T-helper 17 cell (primary cell): ENCODE results near the gene SOCS1. TPM values are rescaled to one million over a fixed set of nuclear protein-coding genes. Genes with fewer than 3 reads are reported as not detected.

Source experiments
- ATAC-seq: fragments of 150-1000 bp; cut with Tn5 transposase; 2 replicates; pipeline ENCODE4 v1.10.0; 2021; ENCODE audit warnings: mild to moderate bottlenecking, moderate library complexity
- DNase-seq, 3 donors: peaks; one replicate each; pipeline versions ENCODE4 v3.0.0 to v3.0.0-alpha.2; 2020 to 2021
- H3K9me3 ChIP-seq: one replicate; pipeline ENCODE4 v1.7.0; 2013; ENCODE audit warnings: low read length, mild to moderate bottlenecking; ENCODE audit not compliant: control insufficient read depth, poor library complexity, severe bottlenecking
- H3K27ac Mint-ChIP-seq: one replicate; pipeline ENCODE4 v1.8.0; 2022; ENCODE audit warnings: mild to moderate bottlenecking, moderate library complexity, mixed read lengths
- H3K27me3 Mint-ChIP-seq: one replicate; pipeline ENCODE4 v1.8.0; 2022; ENCODE audit warnings: mixed read lengths
- H3K36me3 Mint-ChIP-seq: one replicate; pipeline ENCODE4 v1.8.0; 2022; ENCODE audit warnings: low read depth, mixed read lengths
- H3K4me1 Mint-ChIP-seq: one replicate; pipeline ENCODE4 v1.8.0; 2022; ENCODE audit warnings: mild to moderate bottlenecking, mixed read lengths
- H3K4me3 Mint-ChIP-seq: one replicate; pipeline ENCODE4 v1.8.0; 2022; ENCODE audit warnings: mild to moderate bottlenecking, moderate library complexity, mixed read lengths
- total RNA-seq, 4 donors: library from RNA in 2 of 4; stranded (reverse) in 2 of 4; gene quantifications; one replicate each; pipeline ENCODE4 v1.2.3 and lab custom pipeline; 2022 to 2026

The SOCS1 gene
- total RNA-seq, 2 donors from 2014 or later, result 42.1 to 49.5 TPM

GRCh38 chr16:11239644-11240632 lies 16.1 kb downstream of the SOCS1 start:
- Mint-ChIP-seq H3K27me3 (no peaks in the 10 kb centered on the region), H3K27ac (peak overlapping the region; percentile 70), H3K4me3 (peak overlapping the region; percentile 62), H3K4me1 (peaks cover 23% of the 10 kb centered on the region), H3K36me3 (no peaks in the 10 kb centered on the region)
- no peak for ATAC-seq
- no peak for DNase-seq
- no peaks in the 10 kb centered on the region for H3K9me3 ChIP-seq

DNA sequence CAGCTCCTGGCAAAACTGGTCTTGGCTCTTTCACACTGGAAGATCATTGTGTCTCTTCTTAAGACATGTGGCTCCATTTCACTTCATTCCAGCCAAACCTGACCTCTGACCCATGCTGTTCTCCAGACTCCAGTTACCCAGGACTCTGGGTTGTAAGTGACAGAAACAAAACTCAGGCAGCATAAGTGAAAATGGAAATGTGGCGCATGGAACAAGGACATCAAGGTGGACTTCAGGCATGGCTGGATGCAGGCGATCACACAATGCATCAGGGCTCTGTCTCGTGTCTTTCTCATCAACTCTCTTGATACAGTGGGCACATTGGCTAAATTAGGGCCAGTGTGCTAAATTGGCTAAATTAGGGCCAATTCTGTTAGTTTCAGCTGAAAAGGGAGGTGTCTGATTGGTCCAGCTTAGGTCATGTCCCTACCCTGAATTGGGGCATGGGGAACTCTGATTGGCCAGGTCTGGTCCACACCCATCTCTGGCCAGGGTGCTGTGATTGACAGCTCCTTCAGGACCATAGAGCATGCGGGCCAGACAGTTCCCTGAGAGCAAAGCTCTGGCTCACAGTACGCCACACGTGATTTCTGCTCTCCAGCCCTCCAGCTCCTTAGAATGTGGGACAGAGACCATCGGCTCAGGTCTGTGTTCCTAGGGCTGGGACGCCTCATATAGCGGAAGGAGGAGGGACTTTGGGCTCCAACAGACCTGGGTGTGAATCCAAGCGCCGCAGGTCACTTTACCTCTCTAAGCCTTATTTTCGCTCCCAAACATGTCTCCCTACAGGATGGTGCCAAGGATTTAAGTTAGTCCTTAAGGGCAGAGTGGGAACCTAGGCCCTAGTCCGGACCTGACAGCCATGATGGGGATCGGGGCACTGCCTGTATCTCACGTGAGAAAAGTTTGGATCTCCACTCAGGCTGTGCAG lies 17.5 kb downstream of the SOCS1 start:
- ATAC-seq, result no peak
- Mint-ChIP-seq H3K27me3 (no peaks in the 10 kb centered on the region), H3K27ac (no peak overlapping the region), H3K4me1 (peaks cover 29% of the 10 kb centered on the region), H3K4me3 (no peak overlapping the region), H3K36me3 (no peaks in the 10 kb centered on the region)
- no peaks in the 10 kb centered on the region for H3K9me3 ChIP-seq
- no peak for DNase-seq

DNA sequence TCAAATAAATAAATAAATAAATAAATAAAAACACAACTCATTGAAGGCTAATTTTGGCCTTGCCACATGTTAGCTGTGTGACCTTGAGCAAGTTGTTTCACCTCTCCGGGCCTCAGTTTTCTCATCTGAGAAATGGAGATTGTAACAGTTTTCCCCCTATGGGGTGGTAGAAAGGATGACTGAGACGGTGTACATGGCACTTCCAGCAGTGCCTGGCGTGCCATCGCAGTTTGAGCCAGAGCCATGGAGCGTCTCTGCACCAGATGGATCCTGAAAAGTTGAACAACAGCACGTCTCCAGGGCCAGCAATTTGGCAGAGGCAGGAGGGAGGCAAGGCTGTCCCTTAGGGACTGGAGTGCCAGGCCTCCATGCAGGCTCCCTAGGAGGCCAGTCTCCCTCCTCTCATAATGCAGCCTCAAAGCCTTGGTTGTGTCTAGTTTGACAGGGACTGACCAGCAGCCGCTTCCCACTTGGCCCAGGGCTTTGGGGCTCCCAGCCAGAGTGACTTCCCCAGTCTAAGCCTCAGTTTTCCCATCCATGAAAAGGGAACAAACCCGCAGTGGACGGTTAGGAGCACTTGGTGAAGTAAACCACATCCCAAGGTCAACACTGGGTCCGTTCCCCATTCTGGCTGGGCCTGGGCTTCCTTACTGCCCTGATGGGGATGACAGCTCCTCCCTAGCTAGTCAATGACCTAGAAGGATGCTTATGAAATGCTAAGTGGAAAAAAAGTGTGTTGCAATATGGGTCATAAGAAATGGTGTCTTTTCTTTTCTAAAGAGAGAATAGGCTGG lies 19.3 kb downstream of the SOCS1 start:
- H3K4me3 Mint-ChIP-seq, result no peak overlapping the region
- no peak for DNase-seq
- H3K27ac Mint-ChIP-seq, result no peak overlapping the region
- no peaks in the 10 kb centered on the region for H3K9me3 ChIP-seq
- no peak for ATAC-seq
- no peaks in the 10 kb centered on the region for H3K27me3 Mint-ChIP-seq
- peaks cover 44% of the 10 kb centered on the region for H3K4me1 Mint-ChIP-seq
- H3K36me3 Mint-ChIP-seq, result no peaks in the 10 kb centered on the region

DNA sequence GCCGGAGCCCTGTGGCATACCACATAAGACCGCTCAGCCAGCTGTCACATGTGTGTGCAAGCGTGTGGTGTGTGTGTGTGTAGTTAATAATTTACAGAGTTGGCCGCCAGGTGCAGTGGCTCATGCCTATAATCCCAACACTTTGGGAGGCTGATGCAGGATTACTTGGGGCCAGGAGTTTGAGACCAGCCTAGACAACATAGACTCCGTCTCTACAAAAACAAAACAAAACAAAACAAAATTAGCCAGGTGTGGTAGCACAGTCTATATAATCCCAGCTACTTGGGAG lies 20.4 kb downstream of the SOCS1 start:
- Mint-ChIP-seq H3K4me3 (no peak overlapping the region), H3K4me1 (peaks cover 49% of the 10 kb centered on the region), H3K36me3 (no peaks in the 10 kb centered on the region), H3K27ac (no peak overlapping the region), H3K27me3 (no peaks in the 10 kb centered on the region)
- DNase-seq (no peak), ATAC-seq (no peak)
- no peaks in the 10 kb centered on the region for H3K9me3 ChIP-seq

- H3K9me3 ChIP-seq, result no peaks in the 10 kb centered on the region
- DNase-seq (no peak), ATAC-seq (no peak)
- H3K4me3 Mint-ChIP-seq, result no peak overlapping the region
- H3K4me1 Mint-ChIP-seq, result peaks cover 43% of the 10 kb centered on the region
- no peaks in the 10 kb centered on the region for H3K36me3 Mint-ChIP-seq
- H3K27me3 Mint-ChIP-seq, result no peaks in the 10 kb centered on the region
- H3K27ac Mint-ChIP-seq, result peak overlapping the region; percentile 99
These were observed 20.9 kb downstream of the SOCS1 start for GRCh38 chr16:11234884-11235702.

GRCh38 chr16:11233727-11234376 lies 22.2 kb downstream of the SOCS1 start:
- H3K9me3 ChIP-seq, result no peaks in the 10 kb centered on the region
- Mint-ChIP-seq H3K27me3 (no peaks in the 10 kb centered on the region), H3K36me3 (no peaks in the 10 kb centered on the region), H3K4me1 (peaks cover 38% of the 10 kb centered on the region), H3K4me3 (peak overlapping the region; percentile 78), H3K27ac (peak overlapping the region; percentile 99)
- ATAC-seq, result no peak
- peak in 1 of 3 donors; percentile 25 for DNase-seq

DNA sequence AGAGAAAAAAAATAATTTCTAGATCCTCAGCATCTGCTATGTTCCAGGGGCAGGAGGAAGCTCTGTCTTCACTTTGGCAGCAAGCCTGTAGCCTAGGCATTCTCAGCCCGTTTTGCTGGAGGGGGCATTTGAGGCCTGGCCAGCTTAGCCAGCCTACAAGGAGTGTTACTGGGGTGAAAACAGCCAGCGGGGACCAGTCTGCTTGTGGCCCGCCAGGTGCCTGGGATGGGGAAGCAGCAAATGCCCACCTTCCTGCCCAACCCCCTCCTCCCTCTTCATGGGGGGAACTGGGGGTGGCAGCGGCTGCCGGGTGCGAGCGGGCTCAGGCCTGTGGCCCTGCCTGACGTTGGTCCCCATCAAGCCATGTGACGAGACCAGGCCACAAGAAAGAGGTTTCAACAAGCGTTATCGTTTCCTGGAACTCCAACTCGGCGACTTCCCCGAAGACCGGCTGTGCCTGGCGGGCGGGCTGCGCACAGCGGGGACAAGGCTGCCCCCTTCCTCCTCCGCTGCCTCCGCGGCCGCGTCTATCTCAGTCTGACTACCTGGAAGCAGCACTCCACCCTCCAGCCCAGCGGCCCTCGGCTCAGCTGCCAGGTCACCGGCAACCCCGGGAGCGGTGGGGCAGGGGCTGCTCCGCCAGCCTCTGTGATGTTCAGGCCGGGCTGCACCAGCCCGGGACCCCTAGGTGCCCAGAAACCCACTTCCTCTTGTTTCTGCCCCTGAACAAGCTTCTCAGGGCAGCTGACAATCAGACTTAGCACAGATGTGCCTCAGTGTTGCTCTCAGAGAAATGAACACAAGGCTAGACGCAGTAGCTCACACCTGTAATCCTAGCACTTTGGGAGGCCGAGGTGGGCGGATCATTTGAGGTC lies 22.9 kb downstream of the SOCS1 start:
- Mint-ChIP-seq H3K4me1 (peaks cover 42% of the 10 kb centered on the region), H3K4me3 (peak overlapping the region; percentile 78), H3K27me3 (no peaks in the 10 kb centered on the region), H3K27ac (peak overlapping the region; percentile 99), H3K36me3 (no peaks in the 10 kb centered on the region)
- DNase-seq (peak; percentile 62 to 70 (median 68)), ATAC-seq (peak; percentile 90)
- no peaks in the 10 kb centered on the region for H3K9me3 ChIP-seq

DNA sequence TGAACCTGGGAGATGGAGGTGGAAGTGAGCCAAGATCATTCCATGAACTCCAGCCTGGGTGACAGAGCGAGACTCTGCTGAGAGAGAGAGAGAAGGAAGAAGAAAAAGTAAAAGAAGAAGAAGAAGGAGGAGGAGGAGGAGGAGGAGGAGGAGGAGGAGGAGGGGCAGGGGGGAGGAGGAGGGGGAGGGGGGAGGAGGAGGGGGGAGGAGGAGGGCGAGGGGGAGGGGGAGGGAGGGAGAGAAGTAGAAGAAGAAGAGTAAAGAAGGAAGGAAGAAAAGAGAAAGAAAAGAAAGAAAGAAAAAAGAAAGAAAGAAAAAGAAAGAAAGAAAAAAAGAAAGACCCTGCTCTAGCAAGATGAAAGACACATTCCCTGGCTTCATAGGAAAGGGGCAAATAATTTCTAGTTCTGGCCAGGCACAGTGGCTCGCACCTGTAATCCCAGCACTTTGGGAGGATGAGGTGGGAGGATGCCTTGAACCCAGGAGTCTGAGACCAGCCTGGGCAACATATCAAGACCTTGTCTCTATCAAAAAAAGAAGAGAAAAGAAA lies 23.6 kb downstream of the SOCS1 start:
- peak overlapping the region; percentile 78 for H3K4me3 Mint-ChIP-seq
- peak overlapping the region; percentile 99 for H3K27ac Mint-ChIP-seq
- H3K27me3 Mint-ChIP-seq, result no peaks in the 10 kb centered on the region
- DNase-seq, result no peak
- no peaks in the 10 kb centered on the region for H3K36me3 Mint-ChIP-seq
- peaks cover 42% of the 10 kb centered on the region for H3K4me1 Mint-ChIP-seq
- H3K9me3 ChIP-seq, result no peaks in the 10 kb centered on the region
- ATAC-seq, result no peak

DNA sequence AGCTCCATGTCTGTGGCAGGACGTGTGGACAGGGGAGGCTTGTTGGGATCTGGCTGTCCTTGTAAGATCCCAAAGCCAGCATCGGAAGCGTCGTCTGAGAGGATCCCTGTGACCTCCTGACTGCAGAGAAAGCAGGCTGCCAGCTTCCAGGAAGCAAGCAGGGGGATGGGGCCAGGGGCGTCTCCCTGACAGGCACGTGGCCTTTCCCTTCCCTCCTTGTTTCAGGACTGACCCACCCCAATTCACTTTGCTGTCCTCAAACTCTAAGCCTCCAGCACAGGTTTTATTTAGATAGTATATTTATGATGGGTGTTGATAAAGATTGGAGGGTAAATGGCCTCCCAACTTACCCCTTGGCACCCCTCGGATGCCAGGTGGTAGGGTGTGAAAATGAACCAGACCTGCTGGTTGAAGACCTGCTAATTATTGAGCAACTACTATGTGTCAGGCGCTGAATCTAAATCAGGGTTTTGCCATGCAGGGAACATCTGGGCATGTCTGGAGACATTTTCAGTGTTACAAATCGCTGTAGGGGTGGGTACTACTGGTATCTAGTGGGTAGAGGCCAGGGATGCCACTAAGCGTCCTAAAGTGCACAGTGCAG lies 24.5 kb downstream of the SOCS1 start:
- Mint-ChIP-seq H3K27me3 (no peaks in the 10 kb centered on the region), H3K4me1 (peaks cover 42% of the 10 kb centered on the region), H3K27ac (peak overlapping the region; percentile 99), H3K36me3 (no peaks in the 10 kb centered on the region), H3K4me3 (peak overlapping the region; percentile 5)
- H3K9me3 ChIP-seq, result no peaks in the 10 kb centered on the region
- ATAC-seq (no peak), DNase-seq (no peak)

GRCh38 chr16:11229906-11230305 lies 26.1 kb downstream of the SOCS1 start:
- peak overlapping the region; percentile 28 for H3K4me3 Mint-ChIP-seq
- peaks cover 41% of the 10 kb centered on the region for H3K4me1 Mint-ChIP-seq
- H3K27ac Mint-ChIP-seq, result peak overlapping the region; percentile 99
- H3K9me3 ChIP-seq, result no peaks in the 10 kb centered on the region
- ATAC-seq (no peak), DNase-seq (no peak)
- no peaks in the 10 kb centered on the region for H3K27me3 Mint-ChIP-seq
- H3K36me3 Mint-ChIP-seq, result no peaks in the 10 kb centered on the region

DNA sequence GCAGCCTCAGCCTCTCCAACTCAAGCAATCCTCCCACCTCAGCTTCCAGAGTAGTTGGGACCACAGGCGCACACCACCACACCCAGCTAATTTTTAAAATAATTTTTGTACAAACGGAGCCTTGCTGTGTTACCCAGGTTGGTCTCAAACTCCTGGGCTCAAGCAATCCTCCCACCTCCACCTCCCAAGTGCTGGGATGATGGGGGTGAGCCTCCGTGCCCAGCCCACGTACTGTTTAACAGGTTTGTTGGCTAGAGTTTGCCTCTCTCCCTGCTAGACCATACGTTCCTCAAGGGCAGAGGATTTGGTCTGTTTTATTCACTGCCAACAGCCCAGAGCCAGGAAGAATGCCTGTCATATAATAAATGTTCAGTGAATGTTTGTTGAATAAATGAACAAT lies 26.6 kb downstream of the SOCS1 start:
- H3K4me1 Mint-ChIP-seq, result peaks cover 42% of the 10 kb centered on the region
- no peaks in the 10 kb centered on the region for H3K36me3 Mint-ChIP-seq
- ATAC-seq, result no peak
- H3K4me3 Mint-ChIP-seq, result no peak overlapping the region
- no peaks in the 10 kb centered on the region for H3K27me3 Mint-ChIP-seq
- no peak for DNase-seq
- H3K27ac Mint-ChIP-seq, result peak overlapping the region; percentile 88
- H3K9me3 ChIP-seq, result no peaks in the 10 kb centered on the region
